PC-9 (cell line): ENCODE results near the gene ADGRA3. TPM values are rescaled to one million over a fixed set of nuclear protein-coding genes. Genes with fewer than 3 reads are reported as not detected.

Source experiments
- BruUV-seq: library from RNA; stranded (reverse); fragments of 400-500 nt; replicated peaks from 2 replicates; lab custom pipeline; 2021; lab: Mats Ljungman, UMichigan
- CTCF ChIA-PET: fragments of 300-600 bp; sonication (Branson Sonifier 250); formaldehyde crosslinking; loops from one replicate; lab custom pipeline; 2022; ENCODE audit warnings: antibody characterized with exemption; lab: Charles Lee
- POLR2A ChIA-PET: fragments of 300-600 bp; sonication (Branson Sonifier 250); formaldehyde crosslinking; loops from one replicate; lab custom pipeline; 2022; ENCODE audit warnings: antibody characterized with exemption; ENCODE audit not compliant: unreplicated experiment; lab: Charles Lee
- DNase-seq, 2 experiments: peaks; one replicate each; pipeline versions ENCODE4 v3.0.0 to v3.0.0-alpha.2; 2015 to 2022; ENCODE audit warnings: mixed read lengths in 1 of 2
- H2AFZ ChIP-seq: fragments of 200-600 bp; sonication (generic); 2 replicates; pipeline ENCODE4 v1.8.1; 2017; ENCODE audit warnings: antibody characterized with exemption
- H3F3A ChIP-seq: fragments of 200-600 bp; sonication (generic); 2 replicates; pipeline ENCODE4 v1.8.1; 2017; ENCODE audit warnings: antibody characterized with exemption, mild to moderate bottlenecking, low read depth; ENCODE audit not compliant: insufficient read depth
- H3K27ac ChIP-seq: fragments of 200-600 bp; sonication (generic); 2 replicates; pipeline ENCODE4 v1.6.1; 2016; ENCODE audit warnings: mixed run types
- H3K27me3 ChIP-seq: fragments of 200-600 bp; sonication (generic); 2 replicates; pipeline ENCODE4 v1.6.1; 2016; ENCODE audit warnings: low read depth, mixed run types; ENCODE audit not compliant: insufficient read depth
- H3K36me3 ChIP-seq: fragments of 200-600 bp; sonication (generic); 2 replicates; pipeline ENCODE4 v1.6.1; 2016; ENCODE audit warnings: low read depth, mixed run types
- H3K4me1 ChIP-seq: fragments of 200-600 bp; sonication (generic); replicated peaks from 2 replicates; pipeline ENCODE4 v1.6.1; 2016; ENCODE audit warnings: mixed run types; ENCODE audit not compliant: insufficient read depth
- H3K4me2 ChIP-seq: fragments of 200-600 bp; sonication (generic); 2 replicates; pipeline ENCODE4 v1.6.1; 2017; ENCODE audit warnings: mixed run types
- H3K4me3 ChIP-seq: fragments of 200-600 bp; sonication (generic); 2 replicates; pipeline ENCODE4 v1.6.1; 2016; ENCODE audit warnings: mixed run types
- H3K79me2 ChIP-seq: fragments of 200-600 bp; sonication (generic); 2 replicates; pipeline ENCODE4 v1.6.1; 2017; ENCODE audit warnings: low read depth, mixed run types
- H3K9me2 ChIP-seq: fragments of 200-600 bp; sonication (generic); 2 replicates; pipeline ENCODE4 v1.8.1; 2017; ENCODE audit warnings: mild to moderate bottlenecking; ENCODE audit not compliant: insufficient read depth
- H3K9me3 ChIP-seq: fragments of 200-600 bp; sonication (generic); 2 replicates; pipeline ENCODE4 v1.8.1; 2016; ENCODE audit warnings: low read depth; ENCODE audit not compliant: insufficient read depth
- H4K20me1 ChIP-seq: fragments of 200-600 bp; sonication (generic); 2 replicates; pipeline ENCODE4 v1.8.1; 2017; ENCODE audit not compliant: insufficient read depth
- CTCF ChIP-seq: fragments of 200-600 bp; sonication (generic); conservative IDR thresholded peaks from 2 replicates; pipeline ENCODE4 v1.6.1; 2017; ENCODE audit warnings: mixed run types, antibody characterized with exemption, mild to moderate bottlenecking, moderate library complexity
- EZH2 ChIP-seq: fragments of 200-600 bp; sonication (generic); IDR thresholded peaks from 2 replicates; pipeline ENCODE4 v1.8.0; 2017; ENCODE audit warnings: antibody characterized with exemption, low read depth
- intact Hi-C: fragments of 100-400 bp; cut with micrococcal nuclease; formaldehyde crosslinking; loops from one replicate; pipeline ENCODE4 v1.10.0; 2022; ENCODE audit not compliant: unreplicated experiment
- total RNA-seq: library from RNA; stranded (reverse); gene quantifications from 2 replicates; pipeline ENCODE4 v1.2.3, GENCODE V29; 2021

Gene ADGRA3
- total RNA-seq, 1 experiment from 2014 or later = 40.5 TPM

DNA sequence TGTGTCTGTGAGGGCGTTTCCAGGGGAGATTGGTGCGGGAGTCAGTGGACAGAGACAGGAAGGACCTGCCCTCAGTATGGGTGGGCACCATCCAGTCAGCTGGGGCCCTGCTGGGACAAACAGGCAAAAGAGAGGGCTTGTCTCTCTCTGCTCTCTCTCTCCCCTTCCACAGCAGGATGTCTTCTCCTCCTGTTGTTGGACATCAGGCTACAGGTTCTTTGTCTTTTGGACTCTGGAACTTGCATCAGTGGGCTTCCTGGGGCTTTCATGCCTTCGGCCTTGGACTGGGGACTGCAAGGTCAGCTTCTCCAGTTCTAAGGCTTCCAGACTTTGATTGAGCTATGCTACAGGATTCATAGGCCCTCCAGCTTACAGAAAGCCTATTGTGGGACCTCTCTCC is 59.6 kb downstream of the ADGRA3 start:
- CTCF ChIA-PET = no interaction called here
- no TSS peak for BruUV-seq

GRCh38 chr4:22454955-22455354 is 60.9 kb downstream of the ADGRA3 start:
- no peak overlapping the region for H3K4me3 ChIP-seq
- no TSS peak for BruUV-seq
- H3F3A ChIP-seq = no peaks in the 10 kb centered on the region
- no peak overlapping the region for H3K27ac ChIP-seq
- H3K9me3 ChIP-seq = no peaks in the 10 kb centered on the region
- no peaks in the 10 kb centered on the region for H3K9me2 ChIP-seq
- no peaks in the 10 kb centered on the region for H3K79me2 ChIP-seq
- TF ChIP-seq EZH2 (no peak), CTCF (no peak)
- intact Hi-C loops = no loop called here
- no peaks in the 10 kb centered on the region for H3K27me3 ChIP-seq
- H3K4me2 ChIP-seq = no peak overlapping the region
- H3K4me1 ChIP-seq = no peaks in the 10 kb centered on the region
- POLR2A ChIA-PET = interaction anchor here (0.5 kb wide), 1 partner anchor 20 kb away, joined by 4 read pairs; no protein-coding TSS in a partner anchor
- H3K36me3 ChIP-seq = no peaks in the 10 kb centered on the region; the same call in 1 of the 2 replicates
- CTCF ChIA-PET = no interaction called here
- H2AFZ ChIP-seq = no peak overlapping the region
- DNase-seq = no peak
- no peaks in the 10 kb centered on the region for H4K20me1 ChIP-seq

More for the DNA sequence above, 59.6 kb downstream of the ADGRA3 start:
- intact Hi-C loops = no loop called here
- POLR2A ChIA-PET = no interaction called here
- no peaks in the 10 kb centered on the region for H3F3A ChIP-seq
- no peak overlapping the region for H3K4me3 ChIP-seq
- no peaks in the 10 kb centered on the region for H3K9me3 ChIP-seq
- H3K4me2 ChIP-seq = no peak overlapping the region
- no peaks in the 10 kb centered on the region for H3K9me2 ChIP-seq
- H3K79me2 ChIP-seq = no peaks in the 10 kb centered on the region
- no peaks in the 10 kb centered on the region for H3K27me3 ChIP-seq
- no peak overlapping the region for H3K27ac ChIP-seq
- TF ChIP-seq EZH2 (no peak), CTCF (no peak)
- no peaks in the 10 kb centered on the region; the same call in 1 of the 2 replicates for H3K36me3 ChIP-seq
- H2AFZ ChIP-seq = no peak overlapping the region
- no peaks in the 10 kb centered on the region for H3K4me1 ChIP-seq
- no peaks in the 10 kb centered on the region for H4K20me1 ChIP-seq
- DNase-seq = no peak

- Histone ChIP-seq H3F3A (no peaks in the 10 kb centered on the region), H3K9me3 (no peaks in the 10 kb centered on the region), H3K9me2 (no peaks in the 10 kb centered on the region), H4K20me1 (no peaks in the 10 kb centered on the region), H3K27ac (no peak overlapping the region), H3K4me1 (no peaks in the 10 kb centered on the region), H3K4me2 (no peak overlapping the region), H3K36me3 (no peaks in the 10 kb centered on the region; the same call in 1 of the 2 replicates), H3K27me3 (no peaks in the 10 kb centered on the region), H2AFZ (no peak overlapping the region), H3K79me2 (no peaks in the 10 kb centered on the region), H3K4me3 (no peak overlapping the region)
- ChIA-PET POLR2A (interaction anchor here (0.5 kb wide), 1 partner anchor 21 kb away, joined by 4 read pairs; no protein-coding TSS in a partner anchor), CTCF (no interaction called here)
- no peak for DNase-seq
- BruUV-seq = no TSS peak
- no peak for TF ChIP-seq EZH2
- TF ChIP-seq CTCF = no peak
- intact Hi-C loops = no loop called here
These were observed 61.5 kb downstream of the ADGRA3 start for GRCh38 chr4:22454216-22454838.
